ENCODE results near the gene RALGAPA2.

DNA sequence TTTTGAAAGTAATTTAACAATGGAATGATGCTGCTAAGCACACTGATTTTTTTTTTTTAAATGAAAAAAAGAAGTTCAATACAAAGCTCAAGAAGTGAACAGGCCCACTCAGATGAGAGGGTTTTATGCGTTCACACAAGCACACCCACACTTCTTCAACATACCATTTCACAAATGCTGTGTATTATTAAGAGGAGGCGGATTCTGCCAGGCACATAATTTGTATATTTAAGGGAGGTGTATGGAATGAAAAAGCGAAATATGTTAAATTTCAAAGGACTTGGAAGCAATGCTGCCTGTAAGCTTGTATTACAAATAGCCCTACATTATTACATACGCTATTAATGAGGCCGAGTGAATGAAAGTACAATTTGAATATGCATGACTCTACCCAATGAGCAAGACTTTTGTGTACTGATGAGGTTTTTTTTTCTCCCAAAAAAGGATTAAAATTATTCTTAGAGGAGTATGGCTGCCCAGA lies 220.6 kb downstream of the RALGAPA2 start:
- TF ChIP-seq, protein P1, sequence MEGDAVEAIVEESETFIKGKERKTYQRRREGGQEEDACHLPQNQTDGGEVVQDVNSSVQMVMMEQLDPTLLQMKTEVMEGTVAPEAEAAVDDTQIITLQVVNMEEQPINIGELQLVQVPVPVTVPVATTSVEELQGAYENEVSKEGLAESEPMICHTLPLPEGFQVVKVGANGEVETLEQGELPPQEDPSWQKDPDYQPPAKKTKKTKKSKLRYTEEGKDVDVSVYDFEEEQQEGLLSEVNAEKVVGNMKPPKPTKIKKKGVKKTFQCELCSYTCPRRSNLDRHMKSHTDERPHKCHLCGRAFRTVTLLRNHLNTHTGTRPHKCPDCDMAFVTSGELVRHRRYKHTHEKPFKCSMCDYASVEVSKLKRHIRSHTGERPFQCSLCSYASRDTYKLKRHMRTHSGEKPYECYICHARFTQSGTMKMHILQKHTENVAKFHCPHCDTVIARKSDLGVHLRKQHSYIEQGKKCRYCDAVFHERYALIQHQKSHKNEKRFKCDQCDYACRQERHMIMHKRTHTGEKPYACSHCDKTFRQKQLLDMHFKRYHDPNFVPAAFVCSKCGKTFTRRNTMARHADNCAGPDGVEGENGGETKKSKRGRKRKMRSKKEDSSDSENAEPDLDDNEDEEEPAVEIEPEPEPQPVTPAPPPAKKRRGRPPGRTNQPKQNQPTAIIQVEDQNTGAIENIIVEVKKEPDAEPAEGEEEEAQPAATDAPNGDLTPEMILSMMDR (IDR thresholded peaks at IDR 0.05; ENCODE audit: insufficient read depth, low read length, poor library complexity, severe bottlenecking) = no peak
- TF ChIP-seq EZH2phosphoT487 (conservative IDR thresholded peaks at IDR 0.05; ENCODE audit: low read length) = no peak
